HUES48 (cell line): Measurements from ENCODE around the gene ISYNA1.
A peak's percentile ranks its signal among the peaks of the same experiment; 100 is the strongest.

Experiments used
- H3K27ac ChIP-seq: one replicate; pipeline ENCODE4 v1.7.0; 2013; ENCODE audit warnings: low read depth, low read length, inconsistent platforms
- H3K27me3 ChIP-seq: 2 replicates; pipeline ENCODE4 v1.6.1; 2013; ENCODE audit warnings: mild to moderate bottlenecking, low read length; ENCODE audit not compliant: control insufficient read depth, insufficient read depth
- H3K36me3 ChIP-seq: 2 replicates; pipeline ENCODE4 v1.6.1; 2013; ENCODE audit warnings: low read length; ENCODE audit not compliant: control insufficient read depth, insufficient read depth
- H3K4me1 ChIP-seq: 2 replicates; pipeline ENCODE4 v1.6.1; 2013; ENCODE audit warnings: mild to moderate bottlenecking, low read length; ENCODE audit not compliant: control insufficient read depth, insufficient read depth
- H3K4me3 ChIP-seq: 2 replicates; pipeline ENCODE4 v1.5.1; 2013; ENCODE audit warnings: mild to moderate bottlenecking, low read depth, low read length
- H3K9ac ChIP-seq: 2 replicates; pipeline ENCODE4 v1.6.1; 2013; ENCODE audit warnings: mild to moderate bottlenecking, low read depth, low read length, moderate library complexity
- H3K9me3 ChIP-seq: 2 replicates; pipeline ENCODE4 v1.6.1; 2013; ENCODE audit warnings: low read length; ENCODE audit not compliant: control insufficient read depth, insufficient read depth

The ISYNA1 gene

DNA sequence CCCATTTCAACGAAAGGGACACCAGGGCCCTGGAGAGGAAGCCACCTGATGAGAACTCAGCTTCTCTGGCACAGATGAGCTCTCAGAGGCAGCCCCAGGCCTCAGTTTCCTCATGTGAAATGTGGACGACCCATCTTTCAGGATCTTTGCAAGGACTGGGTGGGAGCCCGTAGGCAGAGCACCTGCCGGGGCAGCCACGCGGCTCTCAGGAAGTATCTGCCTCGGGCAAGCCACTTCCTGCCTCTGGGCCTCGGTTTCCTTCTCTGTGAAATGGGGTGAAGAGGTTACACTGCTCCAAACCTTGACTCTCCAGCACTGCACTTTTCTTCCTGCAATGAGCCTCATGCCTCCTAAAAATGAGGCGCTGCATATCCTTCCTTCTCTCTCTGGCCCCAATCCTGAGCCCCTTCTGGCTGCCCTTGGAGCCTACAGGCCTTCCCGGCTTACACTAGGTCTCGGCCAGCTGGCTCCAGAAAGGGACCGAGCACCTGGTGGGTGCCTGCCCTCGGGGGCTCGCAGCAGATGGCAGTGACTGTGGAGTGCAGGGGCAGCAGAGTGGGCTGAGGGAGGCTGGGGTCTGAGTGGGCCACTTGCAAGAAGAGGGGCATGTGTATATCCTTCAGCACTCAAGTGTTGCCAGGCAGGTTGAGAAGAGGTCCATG, 15.3 kb downstream of the ISYNA1 start:
- H3K4me3 ChIP-seq, result no peak overlapping the region
- no peak overlapping the region for H3K9ac ChIP-seq
- H3K36me3 ChIP-seq, result no peaks in the 10 kb centered on the region

DNA sequence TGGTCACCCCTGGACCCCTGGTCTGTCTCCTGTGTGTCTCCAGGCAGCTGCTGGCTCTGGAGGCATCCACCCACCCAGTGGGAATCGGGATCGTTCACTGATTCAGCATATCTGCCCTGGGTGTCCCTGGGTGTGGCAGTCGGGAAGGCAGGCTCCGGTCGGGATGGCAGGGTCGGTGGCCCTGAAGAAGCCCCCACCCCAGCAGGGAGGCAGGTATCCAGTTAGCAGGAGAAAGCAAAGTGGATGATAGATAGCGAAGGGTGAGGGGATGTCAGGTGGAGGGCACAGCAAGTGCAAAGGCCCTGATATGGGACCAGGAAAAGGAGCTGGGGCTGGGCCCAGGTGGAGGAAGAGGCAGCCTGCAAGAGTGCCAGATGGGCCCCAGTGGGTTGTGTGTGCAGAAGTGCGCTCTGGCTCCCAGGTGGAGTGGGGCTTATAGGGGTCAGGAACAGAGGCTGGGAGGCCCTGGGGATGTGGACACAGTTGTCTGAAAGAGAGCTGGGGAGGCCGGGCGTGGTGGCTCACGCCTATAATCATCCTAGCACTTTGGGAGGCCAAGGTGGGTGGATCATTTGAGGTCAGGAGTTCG, 16.5 kb downstream of the ISYNA1 start:
- H3K36me3 ChIP-seq, result no peaks in the 10 kb centered on the region
- peaks cover 24% of the 10 kb centered on the region for H3K4me1 ChIP-seq
- H3K27ac ChIP-seq, result no peak overlapping the region
- no peak overlapping the region for H3K9ac ChIP-seq
- peaks cover 27% of the 10 kb centered on the region for H3K27me3 ChIP-seq
- H3K4me3 ChIP-seq, result no peak overlapping the region
- no peaks in the 10 kb centered on the region for H3K9me3 ChIP-seq

More for the DNA sequence above, 15.3 kb downstream of the ISYNA1 start:
- peaks cover 27% of the 10 kb centered on the region for H3K27me3 ChIP-seq
- peaks cover 24% of the 10 kb centered on the region for H3K4me1 ChIP-seq
- H3K9me3 ChIP-seq, result no peaks in the 10 kb centered on the region
- no peak overlapping the region for H3K27ac ChIP-seq

DNA sequence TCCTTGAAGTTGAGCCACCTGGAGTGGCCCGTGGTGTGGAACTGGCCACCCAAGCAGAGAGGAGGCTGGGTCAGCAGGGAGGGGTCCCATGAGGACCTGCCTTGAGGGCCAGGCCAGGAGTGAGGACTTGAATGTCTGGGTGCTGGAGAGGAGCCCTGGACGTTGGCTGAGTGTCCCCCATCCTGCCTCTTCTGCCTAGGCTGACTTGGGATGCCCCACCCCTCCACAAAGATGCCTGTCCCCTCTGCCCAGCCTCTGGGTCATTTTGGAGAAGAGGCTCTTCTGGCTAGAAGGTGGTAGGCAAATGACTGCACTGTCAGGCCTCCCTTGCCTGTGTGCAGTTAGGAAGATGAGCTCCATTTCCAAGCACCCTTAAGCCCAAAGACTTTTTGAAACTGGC, 17.0 kb downstream of the ISYNA1 start:
- peaks cover 27% of the 10 kb centered on the region for H3K27me3 ChIP-seq
- no peaks in the 10 kb centered on the region for H3K36me3 ChIP-seq
- no peak overlapping the region for H3K4me3 ChIP-seq
- no peaks in the 10 kb centered on the region for H3K9me3 ChIP-seq
- peaks cover 24% of the 10 kb centered on the region for H3K4me1 ChIP-seq
- no peak overlapping the region for H3K27ac ChIP-seq
- no peak overlapping the region for H3K9ac ChIP-seq

DNA sequence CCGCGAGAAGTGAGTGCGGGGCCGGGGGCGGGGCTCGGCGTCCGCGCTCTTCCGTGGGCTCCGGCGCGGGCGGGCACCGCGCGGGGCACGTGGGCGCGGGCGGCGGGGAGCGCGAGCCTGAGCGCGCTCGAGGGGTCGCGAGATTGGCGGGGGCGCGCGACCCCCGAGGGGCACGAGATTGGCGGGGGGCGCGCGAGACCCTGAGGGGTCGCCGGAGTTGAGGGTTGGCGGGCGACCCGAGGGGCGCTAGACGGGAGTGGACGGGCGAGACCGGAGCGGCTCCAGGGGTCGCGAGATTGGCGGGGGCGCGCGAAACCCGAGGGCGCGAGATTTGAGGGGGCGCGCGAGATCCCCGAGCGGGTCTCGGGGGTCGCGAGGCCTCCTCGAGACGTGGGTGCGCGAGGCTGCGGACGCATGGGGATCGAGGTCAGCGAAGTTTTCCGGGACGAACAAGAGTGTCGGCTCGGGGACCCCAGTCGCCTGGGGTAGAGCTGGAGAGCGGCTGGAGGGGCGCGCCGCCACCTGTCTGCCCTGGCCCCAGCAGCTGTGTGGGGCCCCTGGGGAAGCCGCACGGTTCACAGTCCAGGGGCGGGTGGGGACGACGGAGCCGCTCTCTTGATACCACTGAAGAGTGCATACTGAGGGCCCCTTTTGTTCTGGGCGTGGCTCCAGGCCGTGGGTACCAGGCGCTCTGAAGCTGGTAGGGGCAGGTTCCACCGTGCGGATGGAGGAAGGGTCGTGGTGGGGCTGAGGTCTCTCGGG, 18.1 kb downstream of the ISYNA1 start:
- H3K9ac ChIP-seq, result no peak overlapping the region
- peaks cover 30% of the 10 kb centered on the region for H3K4me1 ChIP-seq
- no peaks in the 10 kb centered on the region for H3K9me3 ChIP-seq
- H3K4me3 ChIP-seq, result peak overlapping the region; percentile 47
- H3K27me3 ChIP-seq, result peaks cover 27% of the 10 kb centered on the region
- no peak overlapping the region for H3K27ac ChIP-seq
- H3K36me3 ChIP-seq, result no peaks in the 10 kb centered on the region

DNA sequence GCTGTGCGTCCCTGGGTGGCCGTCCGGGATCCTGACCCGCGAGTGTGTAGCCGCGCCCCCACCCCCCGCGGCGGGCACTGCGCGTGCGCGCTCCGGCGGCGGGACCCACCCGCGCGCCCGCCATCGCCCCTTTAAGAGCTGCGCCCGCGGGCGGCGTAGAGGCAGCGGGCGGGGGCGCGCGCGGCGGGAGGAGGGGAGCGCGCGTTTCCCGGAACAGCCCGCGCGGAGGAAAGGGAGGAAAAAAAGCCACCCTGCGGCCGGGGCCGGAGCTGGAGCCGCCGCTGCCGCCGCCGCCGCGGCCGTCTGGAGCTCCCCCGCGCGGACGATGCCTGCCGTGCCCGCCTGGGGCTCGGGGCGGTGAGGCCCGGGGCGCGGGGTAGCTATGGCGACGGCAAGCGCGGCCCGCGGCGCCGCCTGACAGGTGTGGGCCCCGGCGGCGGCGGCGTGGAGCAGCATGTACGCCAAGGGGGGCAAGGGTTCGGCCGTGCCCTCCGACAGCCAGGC, 18.7 kb downstream of the ISYNA1 start, which contains the start of gene SSBP4:
Gene SSBP4, plus strand, starts transcription at position 204 of the 504 bp plus-strand sequence. Its CDS starts 251 bp downstream, at position 455.
- Histone ChIP-seq H3K36me3 (no peaks in the 10 kb centered on the region), H3K27me3 (peaks cover 27% of the 10 kb centered on the region), H3K4me1 (peaks cover 28% of the 10 kb centered on the region), H3K9ac (no peak within 1 kb of the TSS), H3K4me3 (peak within 1 kb of the TSS; percentile 47), H3K9me3 (no peaks in the 10 kb centered on the region), H3K27ac (no peak within 1 kb of the TSS)

DNA sequence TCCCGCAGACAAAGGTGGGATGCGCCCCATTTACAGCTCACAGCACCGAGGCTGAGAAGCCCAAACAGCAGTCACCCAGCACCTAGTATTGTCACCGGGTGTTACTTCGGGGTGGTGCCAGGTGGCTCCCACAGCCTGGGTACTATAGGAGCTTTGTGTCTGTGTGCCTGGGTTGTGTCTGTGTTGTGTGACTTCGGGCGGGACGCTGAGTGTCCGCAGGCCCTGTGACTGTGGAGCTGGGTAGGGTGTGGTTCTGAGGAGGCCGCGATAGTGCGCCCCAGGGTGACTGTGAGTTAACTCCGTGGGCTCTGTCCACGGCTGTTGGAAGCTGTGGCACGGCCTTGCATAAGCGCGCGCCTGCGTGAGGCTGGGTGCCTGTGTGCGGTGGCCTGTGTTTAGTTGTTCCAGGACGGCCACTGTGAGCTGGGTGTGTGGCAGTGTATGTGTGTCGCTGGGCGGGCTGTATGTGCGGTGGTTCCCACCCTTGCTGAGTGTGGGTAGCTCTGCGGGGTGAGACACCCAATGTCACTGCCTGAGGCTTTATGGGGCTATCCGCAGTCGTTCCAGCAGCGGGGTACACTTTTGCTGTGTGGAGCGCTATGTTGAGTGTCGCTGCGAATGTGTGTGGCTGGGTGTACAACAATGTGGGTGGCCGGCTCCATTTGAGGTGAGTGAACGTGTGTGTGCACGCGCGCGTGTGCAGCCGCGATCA, 19.3 kb downstream of the ISYNA1 start:
- no peaks in the 10 kb centered on the region for H3K9me3 ChIP-seq
- H3K27me3 ChIP-seq, result peaks cover 27% of the 10 kb centered on the region
- H3K4me3 ChIP-seq, result peak overlapping the region; percentile 47
- H3K36me3 ChIP-seq, result no peaks in the 10 kb centered on the region
- no peak overlapping the region for H3K9ac ChIP-seq
- no peak overlapping the region for H3K27ac ChIP-seq
- H3K4me1 ChIP-seq, result peaks cover 22% of the 10 kb centered on the region

DNA sequence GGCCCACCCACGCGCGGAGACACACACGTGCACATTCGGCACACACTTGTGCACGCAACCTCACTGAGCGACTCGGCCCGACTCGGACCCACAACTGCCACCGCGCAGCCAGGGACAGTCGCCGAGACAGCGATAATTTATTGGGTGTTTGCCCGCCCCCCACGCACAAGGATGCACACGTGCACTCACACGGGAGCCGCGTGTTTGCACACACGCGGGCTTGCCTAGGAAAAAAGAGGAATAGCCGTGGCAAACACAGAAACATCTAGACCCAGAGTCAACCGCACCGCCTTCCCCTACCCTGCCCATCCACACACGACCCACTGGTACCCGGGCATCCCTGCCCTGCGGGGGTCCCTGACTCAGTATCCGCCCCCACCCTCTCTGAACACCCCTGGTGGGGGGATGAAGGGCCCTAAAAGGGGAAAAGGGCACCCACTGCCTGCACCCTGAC, 19.9 kb downstream of the ISYNA1 start:
- no peak overlapping the region for H3K9ac ChIP-seq
- H3K27ac ChIP-seq, result no peak overlapping the region
- H3K36me3 ChIP-seq, result no peaks in the 10 kb centered on the region
- H3K27me3 ChIP-seq, result peaks cover 27% of the 10 kb centered on the region
- H3K4me3 ChIP-seq, result peak overlapping the region; percentile 43; the same call in 1 of the 2 replicates
- no peaks in the 10 kb centered on the region for H3K9me3 ChIP-seq
- peaks cover 19% of the 10 kb centered on the region for H3K4me1 ChIP-seq

DNA sequence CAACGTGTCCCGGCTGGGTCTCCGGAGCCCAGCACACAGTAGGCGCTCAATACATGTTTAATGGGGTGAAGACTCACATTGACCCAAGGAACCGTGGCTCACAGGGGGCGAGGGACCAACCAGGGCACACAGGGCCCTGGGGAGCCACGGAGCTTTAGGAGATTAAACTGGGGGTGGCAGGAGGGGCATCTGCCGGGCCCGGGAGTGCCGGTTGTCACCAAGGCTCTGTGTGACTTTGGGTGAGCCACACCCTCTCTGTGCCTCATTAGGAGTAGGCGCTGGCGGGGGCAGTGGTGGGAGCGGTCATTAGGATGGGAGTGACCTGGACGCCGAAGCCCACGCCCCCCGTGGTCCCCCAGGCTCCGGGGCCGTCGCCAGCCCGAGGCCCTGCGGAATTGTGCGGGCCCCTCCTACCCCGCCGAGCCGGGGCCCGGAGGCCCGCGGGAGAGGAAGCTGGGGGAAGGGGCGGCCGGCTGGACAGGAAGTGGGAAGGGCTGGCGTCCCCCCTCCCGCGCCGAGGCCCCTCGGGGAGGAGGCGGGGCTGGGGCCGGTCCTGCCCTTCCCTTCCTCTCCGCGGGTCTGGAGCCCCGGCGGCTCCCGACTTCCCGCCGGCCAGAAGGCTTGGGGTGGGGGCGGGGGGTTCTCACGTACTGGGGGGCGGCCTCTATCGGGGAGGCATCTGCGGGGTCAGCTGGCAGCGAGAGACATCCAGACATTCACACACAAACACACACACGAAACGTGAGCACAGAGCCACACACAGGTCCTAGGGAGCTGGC, 20.5 kb downstream of the ISYNA1 start:
- peak overlapping the region; percentile 61 for H3K4me3 ChIP-seq
- H3K4me1 ChIP-seq, result peaks cover 19% of the 10 kb centered on the region
- peak overlapping the region; percentile 48 for H3K9ac ChIP-seq
- no peaks in the 10 kb centered on the region for H3K9me3 ChIP-seq
- H3K27ac ChIP-seq, result peak overlapping the region; percentile 91
- H3K27me3 ChIP-seq, result peaks cover 27% of the 10 kb centered on the region
- H3K36me3 ChIP-seq, result no peaks in the 10 kb centered on the region

DNA sequence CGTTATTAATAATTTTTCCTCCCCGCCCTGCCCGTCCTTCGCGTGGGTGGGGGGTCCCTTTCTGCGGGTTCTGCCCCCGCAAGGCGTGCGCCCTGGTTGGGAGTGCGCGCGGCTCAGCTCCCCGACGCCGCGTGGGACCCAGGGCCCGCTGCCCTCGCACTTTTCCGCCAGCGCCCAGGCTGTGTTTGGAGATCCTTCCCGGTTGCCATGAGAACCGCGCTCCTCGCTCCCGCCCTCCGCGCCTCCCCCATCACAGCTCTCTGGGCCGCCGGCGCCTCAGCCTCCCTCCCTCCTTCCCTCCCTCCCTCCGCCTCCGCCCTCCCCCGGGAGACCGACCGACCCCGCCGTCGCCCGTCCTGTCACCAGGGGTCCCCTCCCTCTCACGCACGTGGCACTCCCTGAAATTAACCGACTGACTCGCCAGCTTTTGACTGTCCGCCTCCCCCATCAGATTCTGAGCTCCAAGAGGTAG, 21.1 kb downstream of the ISYNA1 start:
- Histone ChIP-seq H3K4me1 (peaks cover 19% of the 10 kb centered on the region), H3K27ac (peak overlapping the region; percentile 91), H3K9ac (peak overlapping the region; percentile 48)

More for the DNA sequence above, 21.1 kb downstream of the ISYNA1 start:
- H3K9me3 ChIP-seq, result no peaks in the 10 kb centered on the region
- no peaks in the 10 kb centered on the region for H3K36me3 ChIP-seq
- H3K27me3 ChIP-seq, result peaks cover 27% of the 10 kb centered on the region
- peak overlapping the region; percentile 61 for H3K4me3 ChIP-seq
